ENCODE measurements around the gene YY1.

YY1 gene

DNA sequence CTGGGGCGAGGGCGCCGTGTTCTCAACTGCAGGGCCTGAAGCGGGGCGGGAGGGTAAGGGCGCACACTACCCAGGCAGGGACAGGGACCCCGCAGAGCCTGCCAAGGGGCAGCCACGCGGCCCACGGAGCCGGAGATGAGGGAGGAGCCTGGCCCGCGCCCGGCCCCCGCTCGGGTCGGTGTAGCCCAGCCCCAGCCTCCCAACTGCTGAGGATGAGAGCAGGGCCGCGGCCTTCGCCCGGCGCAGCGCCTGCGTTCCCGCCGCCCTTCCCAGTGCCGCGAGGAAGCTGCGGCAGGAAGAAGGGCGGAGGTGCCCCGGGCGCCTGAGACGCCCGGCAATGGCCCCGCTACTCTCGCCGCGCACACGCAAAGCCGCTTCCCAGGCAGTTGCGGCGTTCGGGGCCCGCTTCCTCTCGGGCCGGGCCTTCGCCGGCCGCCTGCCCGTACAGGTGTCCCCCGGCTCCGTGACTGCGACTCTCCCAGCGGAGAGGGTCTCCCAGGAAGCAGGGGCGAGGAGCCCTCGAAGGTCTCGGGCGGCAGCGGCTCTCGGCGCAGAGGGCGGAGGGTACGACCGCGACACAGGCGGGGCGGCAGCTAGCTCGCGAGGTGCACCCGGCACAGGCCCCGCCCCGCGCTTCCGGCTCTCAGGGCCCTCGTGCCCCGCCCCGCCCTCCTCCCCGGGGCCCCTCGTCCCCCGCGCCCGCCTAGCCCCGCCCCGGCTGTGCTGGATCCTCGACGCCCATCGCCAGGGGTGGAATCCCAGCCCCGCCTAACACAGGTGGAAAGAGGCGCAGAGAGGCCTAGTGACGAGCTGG, 24.8 kb upstream of the YY1 start:
- Histone ChIP-seq H2BK15ac (ENCODE audit: low read depth, poor library complexity, severe bottlenecking) (peak overlapping the region; percentile 83), H3K14ac (ENCODE audit: low read length in 2 of 2) (peak overlapping the region in 1 of 2 experiments; percentile 97), H3K9me3 (ENCODE audit: control insufficient read depth, low read length) (no peaks in the 10 kb centered on the region), H2BK5ac (ENCODE audit: low read depth, low read length, poor library complexity, severe bottlenecking) (peak overlapping the region; percentile 10), H3K18ac (ENCODE audit: low read depth in 1 of 2, low read length in 2 of 2) (peak overlapping the region; percentile 86 to 95), H3K27ac (ENCODE audit: low read length, poor library complexity, severe bottlenecking) (no peak overlapping the region), H4K91ac (ENCODE audit: low read length) (peak overlapping the region; percentile 92), H3K4ac (ENCODE audit: low read depth in 1 of 2, low read length in 2 of 2) (peak overlapping the region; percentile 78 to 94), H2AK5ac (ENCODE audit: low read length, severe bottlenecking) (no peak overlapping the region), H3K36me3 (ENCODE audit: control insufficient read depth in 1 of 2, insufficient read depth in 2 of 2, low read depth in 1 of 2, low read length in 2 of 2) (no peaks in the 10 kb centered on the region), H3K4me1 (ENCODE audit: control insufficient read depth, insufficient read depth, low read depth, low read length) (peaks cover 16% of the 10 kb centered on the region), H3K79me1 (replicated peaks; ENCODE audit: low read length, poor library complexity, severe bottlenecking) (peaks cover 28% of the 10 kb centered on the region), H3K23ac (ENCODE audit: low read length in 2 of 2) (peak overlapping the region in 1 of 2 experiments; percentile 66), H2BK120ac (ENCODE audit: low read depth, low read length) (peak overlapping the region; percentile 83), H4K8ac (ENCODE audit: low read length) (peak overlapping the region; percentile 99), H2BK12ac (ENCODE audit: low read length in 2 of 2) (peak overlapping the region in 1 of 2 experiments; percentile 75), H3K4me2 (ENCODE audit: low read length, poor library complexity, severe bottlenecking) (peak overlapping the region; percentile 90), H3K4me3 (ENCODE audit: insufficient read depth in 1 of 2, low read depth in 1 of 2, low read length in 2 of 2) (peak overlapping the region; percentile 80 to 83), H2AFZ (ENCODE audit: low read depth, low read length) (peak overlapping the region; percentile 98), H3K9ac (ENCODE audit: low read length) (peak overlapping the region; percentile 92), H3K27me3 (ENCODE audit: control insufficient read depth in 1 of 2, insufficient read depth in 1 of 2, low read length in 2 of 2) (no peaks in the 10 kb centered on the region)
- WGBS, result 6% methylated on average over 84 of the region's 90 CpGs
- DNase-seq, result peak; percentile 70

DNA sequence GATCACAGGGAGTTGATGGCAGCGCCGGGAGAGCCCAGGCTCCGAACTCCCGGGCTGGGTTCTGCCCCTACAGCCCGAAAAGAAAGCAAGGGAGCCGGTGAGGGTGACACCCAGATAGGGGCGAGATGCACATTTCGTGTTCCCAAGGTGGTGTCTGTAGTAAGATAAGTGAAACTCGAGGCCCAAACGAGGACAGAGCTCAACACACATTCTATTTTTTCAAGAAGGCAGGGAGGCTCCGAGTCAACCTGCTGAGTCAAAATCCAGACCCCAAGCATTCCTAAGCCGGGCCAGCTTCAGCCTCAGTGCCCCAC, 24.2 kb upstream of the YY1 start:
- H3K36me3 ChIP-seq (ENCODE audit: control insufficient read depth in 1 of 2, insufficient read depth in 2 of 2, low read depth in 1 of 2, low read length in 2 of 2), result no peaks in the 10 kb centered on the region
- no peak overlapping the region for H3K27ac ChIP-seq (ENCODE audit: low read length, poor library complexity, severe bottlenecking)
- 47% methylated on average over 12 of the region's 12 CpGs for WGBS
- peak overlapping the region; percentile 79 for H4K8ac ChIP-seq (ENCODE audit: low read length)
- H2BK12ac ChIP-seq (ENCODE audit: low read length in 2 of 2), result no peak overlapping the region
- H2AFZ ChIP-seq (ENCODE audit: low read depth, low read length), result no peak overlapping the region
- H2BK120ac ChIP-seq (ENCODE audit: low read depth, low read length), result no peak overlapping the region
- H2BK15ac ChIP-seq (ENCODE audit: low read depth, poor library complexity, severe bottlenecking), result no peak overlapping the region
- H3K9ac ChIP-seq (ENCODE audit: low read length), result peak overlapping the region; percentile 60
- H2BK5ac ChIP-seq (ENCODE audit: low read depth, low read length, poor library complexity, severe bottlenecking), result no peak overlapping the region
- H4K91ac ChIP-seq (ENCODE audit: low read length), result no peak overlapping the region
- peaks cover 16% of the 10 kb centered on the region for H3K4me1 ChIP-seq (ENCODE audit: control insufficient read depth, insufficient read depth, low read depth, low read length)
- H3K79me1 ChIP-seq (replicated peaks; ENCODE audit: low read length, poor library complexity, severe bottlenecking), result peaks cover 33% of the 10 kb centered on the region
- H3K14ac ChIP-seq (ENCODE audit: low read length in 2 of 2), result no peak overlapping the region
- no peaks in the 10 kb centered on the region for H3K27me3 ChIP-seq (ENCODE audit: control insufficient read depth in 1 of 2, insufficient read depth in 1 of 2, low read length in 2 of 2)
- peak; percentile 20 for DNase-seq
- H3K18ac ChIP-seq (ENCODE audit: low read depth in 1 of 2, low read length in 2 of 2), result peak overlapping the region; percentile 18 to 78
- H3K4me3 ChIP-seq (ENCODE audit: insufficient read depth in 1 of 2, low read depth in 1 of 2, low read length in 2 of 2), result peak overlapping the region in 1 of 2 experiments; percentile 66
- H3K4me2 ChIP-seq (ENCODE audit: low read length, poor library complexity, severe bottlenecking), result peak overlapping the region; percentile 67
- no peaks in the 10 kb centered on the region for H3K9me3 ChIP-seq (ENCODE audit: control insufficient read depth, low read length)
- no peak overlapping the region for H3K23ac ChIP-seq (ENCODE audit: low read length in 2 of 2)
- H3K4ac ChIP-seq (ENCODE audit: low read depth in 1 of 2, low read length in 2 of 2), result peak overlapping the region in 1 of 2 experiments; percentile 78
- peak overlapping the region; percentile 20 for H2AK5ac ChIP-seq (ENCODE audit: low read length, severe bottlenecking)

DNA sequence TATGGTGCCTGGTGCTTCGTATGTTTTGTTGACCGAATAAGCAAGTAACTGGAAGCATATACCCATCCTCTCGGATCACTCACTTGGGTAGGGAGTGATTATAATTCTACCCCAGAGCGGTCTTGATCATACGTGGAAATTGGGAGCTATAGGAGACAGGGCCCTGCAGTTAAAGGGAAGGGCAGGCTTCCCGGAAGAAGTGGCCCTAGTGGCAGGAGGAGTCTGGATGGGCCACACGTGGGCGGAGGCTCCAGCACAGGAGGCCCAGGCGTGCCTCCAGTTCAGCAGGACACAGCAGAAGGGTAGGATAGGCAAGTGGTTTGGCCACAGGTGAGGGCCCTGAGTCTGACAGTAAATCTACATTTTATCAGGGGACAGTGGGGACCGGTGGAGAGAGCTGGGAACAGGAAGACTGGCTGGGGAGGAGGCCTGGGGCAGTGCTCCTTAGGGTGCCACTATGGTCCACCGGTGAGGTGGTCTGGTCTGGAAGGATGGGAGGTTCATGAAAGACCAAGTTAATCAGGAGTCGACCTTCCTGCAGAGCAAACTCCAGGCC, 23.5 kb upstream of the YY1 start:
- H2BK12ac ChIP-seq (ENCODE audit: low read length in 2 of 2), result no peak overlapping the region
- no peak overlapping the region for H3K14ac ChIP-seq (ENCODE audit: low read length in 2 of 2)
- H4K91ac ChIP-seq (ENCODE audit: low read length), result no peak overlapping the region
- H3K79me1 ChIP-seq (replicated peaks; ENCODE audit: low read length, poor library complexity, severe bottlenecking), result peaks cover 36% of the 10 kb centered on the region
- no peak overlapping the region for H3K4me3 ChIP-seq (ENCODE audit: insufficient read depth in 1 of 2, low read depth in 1 of 2, low read length in 2 of 2)
- DNase-seq, result no peak
- H4K8ac ChIP-seq (ENCODE audit: low read length), result no peak overlapping the region
- no peak overlapping the region for H3K4me2 ChIP-seq (ENCODE audit: low read length, poor library complexity, severe bottlenecking)
- H2AFZ ChIP-seq (ENCODE audit: low read depth, low read length), result no peak overlapping the region
- H3K23ac ChIP-seq (ENCODE audit: low read length in 2 of 2), result no peak overlapping the region
- no peaks in the 10 kb centered on the region for H3K9me3 ChIP-seq (ENCODE audit: control insufficient read depth, low read length)
- H3K9ac ChIP-seq (ENCODE audit: low read length), result no peak overlapping the region
- no peaks in the 10 kb centered on the region for H3K27me3 ChIP-seq (ENCODE audit: control insufficient read depth in 1 of 2, insufficient read depth in 1 of 2, low read length in 2 of 2)
- H2BK5ac ChIP-seq (ENCODE audit: low read depth, low read length, poor library complexity, severe bottlenecking), result no peak overlapping the region
- H2BK120ac ChIP-seq (ENCODE audit: low read depth, low read length), result no peak overlapping the region
- H3K4me1 ChIP-seq (ENCODE audit: control insufficient read depth, insufficient read depth, low read depth, low read length), result peaks cover 16% of the 10 kb centered on the region
- no peak overlapping the region for H3K4ac ChIP-seq (ENCODE audit: low read depth in 1 of 2, low read length in 2 of 2)
- H3K36me3 ChIP-seq (ENCODE audit: control insufficient read depth in 1 of 2, insufficient read depth in 2 of 2, low read depth in 1 of 2, low read length in 2 of 2), result no peaks in the 10 kb centered on the region
- H3K27ac ChIP-seq (ENCODE audit: low read length, poor library complexity, severe bottlenecking), result no peak overlapping the region
- 88% methylated on average over 11 of the region's 12 CpGs for WGBS
- no peak overlapping the region for H3K18ac ChIP-seq (ENCODE audit: low read depth in 1 of 2, low read length in 2 of 2)
- no peak overlapping the region for H2BK15ac ChIP-seq (ENCODE audit: low read depth, poor library complexity, severe bottlenecking)
- H2AK5ac ChIP-seq (ENCODE audit: low read length, severe bottlenecking), result no peak overlapping the region

DNA sequence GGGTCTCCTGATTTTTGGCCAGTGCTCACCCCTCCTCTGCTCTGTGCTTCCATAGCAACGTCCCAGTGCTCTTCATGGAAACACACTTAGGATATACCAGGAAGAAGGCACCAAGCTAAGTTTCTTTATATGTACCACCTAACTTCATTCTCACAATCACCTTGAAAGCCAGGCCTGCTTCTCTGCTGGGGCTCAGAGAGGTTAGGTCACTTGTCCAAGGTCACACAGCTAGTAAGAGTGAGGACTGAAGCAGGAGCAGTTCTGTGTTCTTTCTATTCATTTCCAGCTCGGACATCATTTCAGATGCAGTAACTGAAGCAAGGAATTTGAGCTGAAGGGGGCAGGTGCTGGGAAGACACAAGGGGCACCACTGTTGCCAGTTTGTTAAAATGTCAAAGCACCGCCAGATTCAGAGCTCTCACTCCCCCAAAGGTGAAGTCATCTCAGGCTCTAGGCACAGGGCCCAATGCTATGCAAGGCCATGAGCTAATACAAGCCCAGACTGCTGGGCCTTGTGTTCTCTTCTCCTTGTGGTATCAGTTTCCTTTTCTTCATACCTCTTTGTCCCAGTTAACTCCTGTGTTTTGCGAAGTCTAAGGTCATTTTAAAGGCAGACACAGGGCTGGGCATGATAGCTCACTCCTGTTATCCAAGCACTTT, 19.7 kb upstream of the YY1 start:
- Histone ChIP-seq H3K4me3 (ENCODE audit: insufficient read depth in 1 of 2, low read depth in 1 of 2, low read length in 2 of 2) (no peak overlapping the region), H2AK5ac (ENCODE audit: low read length, severe bottlenecking) (no peak overlapping the region), H2BK15ac (ENCODE audit: low read depth, poor library complexity, severe bottlenecking) (no peak overlapping the region), H2BK120ac (ENCODE audit: low read depth, low read length) (no peak overlapping the region), H4K8ac (ENCODE audit: low read length) (peak overlapping the region; percentile 32), H3K18ac (ENCODE audit: low read depth in 1 of 2, low read length in 2 of 2) (no peak overlapping the region), H2BK5ac (ENCODE audit: low read depth, low read length, poor library complexity, severe bottlenecking) (no peak overlapping the region), H3K79me1 (replicated peaks; ENCODE audit: low read length, poor library complexity, severe bottlenecking) (peaks cover 32% of the 10 kb centered on the region), H3K4ac (ENCODE audit: low read depth in 1 of 2, low read length in 2 of 2) (no peak overlapping the region), H4K91ac (ENCODE audit: low read length) (no peak overlapping the region), H3K4me1 (ENCODE audit: control insufficient read depth, insufficient read depth, low read depth, low read length) (peaks cover 17% of the 10 kb centered on the region), H3K4me2 (ENCODE audit: low read length, poor library complexity, severe bottlenecking) (no peak overlapping the region), H3K27me3 (ENCODE audit: control insufficient read depth in 1 of 2, insufficient read depth in 1 of 2, low read length in 2 of 2) (no peaks in the 10 kb centered on the region), H2AFZ (ENCODE audit: low read depth, low read length) (no peak overlapping the region), H3K36me3 (ENCODE audit: control insufficient read depth in 1 of 2, insufficient read depth in 2 of 2, low read depth in 1 of 2, low read length in 2 of 2) (no peaks in the 10 kb centered on the region), H3K14ac (ENCODE audit: low read length in 2 of 2) (no peak overlapping the region), H2BK12ac (ENCODE audit: low read length in 2 of 2) (no peak overlapping the region), H3K27ac (ENCODE audit: low read length, poor library complexity, severe bottlenecking) (no peak overlapping the region), H3K9me3 (ENCODE audit: control insufficient read depth, low read length) (no peaks in the 10 kb centered on the region), H3K23ac (ENCODE audit: low read length in 2 of 2) (peak overlapping the region in 1 of 2 experiments; percentile 36), H3K9ac (ENCODE audit: low read length) (no peak overlapping the region)
- DNase-seq, result no peak
- WGBS, result 98% methylated on average over 4 of the region's 4 CpGs

Data from mesenchymal stem cell (in vitro differentiated cells and primary cell).